NCI-H524 (cell line): Measurements from ENCODE around the gene ZMYND8.
A peak's percentile ranks its signal among the peaks of the same experiment; 100 is the strongest.

Experiments used
- DNase-seq, 2 experiments: peaks; one replicate each; lab custom pipeline; 2025; lab: John Stamatoyannopoulos, UW

Gene ZMYND8

GRCh38 chr20:47353692-47354463 is 2.6 kb downstream of the ZMYND8 start:
- DNase-seq = no peak

GRCh38 chr20:47353239-47353691 is 3.2 kb downstream of the ZMYND8 start:
- no peak for DNase-seq

GRCh38 chr20:47352332-47353238 is 3.9 kb downstream of the ZMYND8 start:
- peak in 1 of 2 experiments; percentile 27 for DNase-seq

DNA sequence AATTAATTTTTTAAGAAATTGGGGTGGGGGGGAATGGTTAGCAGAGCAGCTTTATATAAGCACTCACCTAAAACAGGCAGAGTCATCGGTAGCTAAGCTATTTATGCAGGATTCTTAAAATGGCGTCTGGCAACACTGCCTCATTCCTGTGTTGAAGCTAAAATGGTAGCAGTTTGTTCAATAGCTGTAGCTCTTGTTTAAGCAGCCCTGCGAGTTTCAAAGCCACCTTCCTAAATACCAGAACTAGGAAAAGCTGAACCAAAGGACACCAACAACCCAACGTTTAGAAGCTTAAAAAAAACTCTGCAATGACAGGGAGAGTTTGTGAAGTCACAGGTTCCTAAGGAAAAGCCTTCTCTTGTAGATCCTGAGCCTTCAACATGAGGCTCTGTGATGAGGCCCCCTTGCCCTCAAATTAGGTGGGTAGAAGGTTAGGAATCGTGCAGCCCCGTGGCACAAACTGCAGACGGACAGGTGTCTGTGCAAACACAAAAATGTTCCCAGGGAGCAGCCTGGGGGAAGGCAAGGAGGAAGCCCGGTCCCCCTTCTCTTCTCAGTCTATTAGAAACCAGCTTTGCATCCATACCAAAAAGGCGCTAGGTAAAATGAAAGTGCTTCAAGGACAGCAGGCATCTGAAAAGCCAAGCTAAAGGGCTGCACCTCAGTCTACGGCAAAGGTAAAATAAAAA is 4.7 kb downstream of the ZMYND8 start:
- peak in 1 of 2 experiments; percentile 55 for DNase-seq

- DNase-seq = no peak
Observed at GRCh38 chr20:47350691-47351545, 5.6 kb downstream of the ZMYND8 start.

- no peak for DNase-seq
Observed at GRCh38 chr20:47350181-47350550, 6.3 kb downstream of the ZMYND8 start.

GRCh38 chr20:47349365-47350180 is 6.9 kb downstream of the ZMYND8 start:
- no peak for DNase-seq

- no peak for DNase-seq
Observed at GRCh38 chr20:47348539-47349142, 7.9 kb downstream of the ZMYND8 start.

DNA sequence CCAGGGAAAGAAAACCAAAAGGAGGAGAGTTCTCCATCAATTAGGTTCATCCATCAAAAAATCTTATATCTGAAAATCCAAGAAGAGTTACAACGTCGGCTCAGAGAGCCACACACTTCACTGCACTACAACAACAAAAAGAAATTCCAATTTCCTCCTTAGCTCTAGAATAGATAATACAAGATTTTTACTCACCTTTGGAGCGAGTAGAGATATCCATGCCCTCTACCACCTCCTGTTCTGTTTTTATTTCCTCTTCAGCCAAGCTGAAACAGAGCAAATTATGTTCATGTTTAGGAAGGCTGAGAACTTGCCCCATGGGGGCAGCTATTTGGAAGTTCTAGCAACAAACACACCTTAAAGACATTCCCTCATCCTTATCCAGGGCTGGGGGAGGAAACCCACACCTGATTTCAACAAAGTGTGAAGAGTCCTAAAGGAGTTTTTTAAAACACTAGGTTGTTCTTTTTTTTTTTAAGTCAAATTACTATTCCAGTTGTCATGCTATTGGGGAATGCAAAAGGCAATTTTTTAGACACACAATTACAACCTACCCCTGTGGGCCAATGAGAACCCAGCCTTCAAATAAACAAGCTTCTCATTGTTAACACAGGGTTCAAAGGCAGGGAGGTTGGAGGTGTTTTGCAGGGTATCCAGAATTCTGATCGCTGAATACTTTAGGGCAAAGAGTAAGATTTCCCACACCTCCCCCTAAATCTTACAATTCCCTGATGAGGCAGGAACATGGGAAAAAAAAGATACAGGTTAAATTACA is 8.7 kb downstream of the ZMYND8 start:
- DNase-seq = no peak

DNA sequence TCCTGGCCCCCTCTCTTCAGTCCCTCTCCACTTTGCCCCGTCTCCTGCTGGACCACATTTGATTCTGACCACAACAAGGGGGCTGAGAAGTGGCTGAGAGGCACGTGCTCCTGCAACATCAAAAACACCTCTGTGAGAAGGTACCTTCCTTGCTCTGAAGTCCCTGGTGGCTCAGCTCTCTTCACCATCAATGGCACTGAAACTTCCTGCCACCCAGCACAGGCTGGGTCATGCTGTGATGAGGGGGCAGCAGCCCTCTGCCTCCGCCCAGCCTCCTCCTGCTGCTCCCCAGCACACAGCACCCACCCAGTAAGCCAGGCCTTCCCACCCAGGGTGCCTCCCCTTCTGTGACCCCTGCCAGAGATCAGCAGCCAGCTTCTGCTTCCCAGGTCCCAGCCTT is 10.3 kb downstream of the ZMYND8 start:
- no peak for DNase-seq

DNA sequence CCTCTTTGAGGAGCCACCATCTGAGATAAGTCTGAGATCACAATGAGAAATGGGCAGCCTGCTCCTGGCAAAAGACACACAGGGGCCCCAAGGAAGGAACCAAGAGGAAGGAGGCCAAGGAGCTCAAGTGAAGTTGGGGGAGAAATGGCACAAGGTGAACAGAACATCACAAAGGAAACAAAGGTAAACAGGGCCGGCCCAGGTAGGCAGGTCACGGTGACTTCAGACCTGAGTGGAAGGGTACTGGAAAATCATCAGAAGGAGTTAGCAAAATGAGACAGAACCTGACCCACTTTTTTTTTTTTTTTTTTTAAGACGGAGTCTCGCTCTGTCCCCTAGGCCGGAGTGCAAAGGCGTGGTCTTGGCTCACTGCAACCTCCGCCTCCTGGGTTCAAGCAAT is 11.3 kb downstream of the ZMYND8 start:
- DNase-seq = no peak

GRCh38 chr20:47343007-47343472 is 13.5 kb downstream of the ZMYND8 start:
- no peak for DNase-seq

DNA sequence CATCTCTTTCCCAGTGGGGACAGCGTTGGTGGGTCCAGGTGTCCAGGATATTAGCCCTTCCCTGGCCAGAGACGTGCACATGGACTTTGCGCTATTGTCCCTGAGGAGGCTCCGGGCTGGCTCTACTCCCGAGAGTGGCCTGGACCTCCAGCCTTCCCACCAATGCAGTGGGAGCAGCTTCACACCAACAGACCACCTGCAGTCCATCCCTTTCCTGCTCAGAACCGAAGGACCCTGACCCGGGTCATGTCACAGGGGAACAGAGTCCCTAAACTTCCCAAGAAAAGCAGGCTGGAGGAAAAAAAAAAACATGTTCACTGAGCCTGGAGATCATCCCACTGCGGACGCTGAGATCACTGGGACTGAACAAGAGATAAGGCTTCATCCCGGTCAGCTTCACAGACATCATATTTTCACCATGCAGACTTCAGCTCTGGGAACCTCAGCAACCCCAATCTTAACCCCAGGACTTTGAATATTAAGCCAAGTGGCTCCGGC is 18.3 kb downstream of the ZMYND8 start:
- no peak for DNase-seq

DNA sequence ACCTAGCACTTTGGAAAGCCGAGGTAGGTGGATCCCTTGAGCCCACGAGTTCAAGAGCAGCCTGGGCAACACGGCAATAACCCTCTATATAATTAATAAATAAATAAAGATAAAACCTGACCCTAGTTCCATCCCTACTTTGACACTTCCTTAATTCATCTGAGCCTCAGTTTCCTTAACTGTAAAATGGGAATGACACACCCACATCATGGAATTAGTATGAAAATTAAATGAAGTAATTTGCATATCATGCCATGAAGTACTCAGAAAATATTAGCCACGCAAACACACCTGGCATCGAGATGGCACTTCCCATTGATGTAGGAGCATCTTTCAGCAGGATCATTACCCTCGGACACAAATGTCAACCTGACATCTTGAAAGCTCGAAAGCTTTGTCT is 19.1 kb downstream of the ZMYND8 start:
- DNase-seq = no peak

DNA sequence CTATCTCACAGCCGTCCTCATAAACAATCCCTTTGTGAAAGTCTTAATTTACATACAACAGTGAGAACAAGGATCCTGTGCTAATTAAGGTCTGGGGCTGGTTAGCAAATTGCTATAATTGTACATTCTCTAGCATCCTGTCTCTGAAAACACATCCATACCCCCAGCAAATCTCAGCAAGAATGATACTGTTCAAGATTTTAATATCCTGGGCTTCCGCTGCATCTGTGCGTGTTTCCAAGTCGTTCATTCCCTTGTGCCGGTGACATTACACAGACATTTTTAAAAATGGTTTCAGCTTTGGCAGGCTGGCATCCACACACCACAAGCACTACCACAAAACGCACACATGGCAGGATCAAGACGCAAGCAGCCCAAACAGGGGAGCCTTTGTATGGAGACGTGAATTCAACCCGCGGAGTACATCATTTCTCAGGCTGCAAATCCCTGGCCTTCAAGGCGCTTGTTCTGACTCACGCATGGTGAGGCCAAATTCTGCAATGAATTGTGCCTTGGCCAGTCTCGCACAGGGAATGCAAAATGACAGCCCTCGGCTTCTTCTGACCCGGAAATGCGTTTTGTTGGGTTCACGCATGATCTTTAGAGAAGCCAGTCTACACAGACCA is 20.3 kb downstream of the ZMYND8 start:
- DNase-seq = no peak

DNA sequence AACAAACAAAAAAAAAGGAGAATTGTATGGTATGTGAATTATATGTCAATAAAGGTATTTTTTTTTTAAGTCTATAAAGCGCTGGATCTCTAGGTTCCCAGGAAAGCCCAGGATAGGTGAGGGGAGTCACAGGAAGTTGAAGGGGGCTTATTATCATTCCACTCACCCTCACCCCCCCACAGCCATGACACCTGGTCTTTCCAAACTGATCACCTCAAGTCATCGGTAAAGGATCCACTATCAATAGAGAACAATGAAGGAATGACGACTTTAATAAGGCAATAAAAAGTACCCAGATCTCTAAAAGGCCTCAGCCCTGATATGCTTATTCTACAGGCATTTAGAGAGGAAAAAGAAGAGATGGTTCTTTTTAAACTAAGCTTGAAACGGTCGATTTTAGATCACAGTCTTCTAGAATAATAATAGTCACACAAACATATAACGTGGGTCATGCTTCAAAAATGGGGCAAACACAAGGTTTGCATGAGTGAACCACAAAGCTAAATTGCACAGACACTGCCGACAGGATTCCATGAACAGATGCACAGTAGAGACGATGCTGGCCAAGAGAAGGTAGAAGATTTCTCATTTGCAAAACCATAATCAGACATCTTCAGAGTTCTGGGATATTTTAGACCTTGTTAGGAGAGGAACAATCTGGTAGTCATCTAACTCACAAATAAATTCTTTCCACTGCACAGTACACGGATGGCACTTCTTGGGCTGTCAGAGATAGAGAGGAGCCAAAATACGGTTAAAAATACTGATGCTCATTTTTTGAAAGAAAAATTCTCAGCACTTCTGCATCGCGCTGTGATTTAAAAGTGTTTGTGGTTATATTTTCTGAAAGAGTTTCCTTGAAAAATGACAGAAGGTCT is 21.0 kb downstream of the ZMYND8 start:
- DNase-seq = no peak

DNA sequence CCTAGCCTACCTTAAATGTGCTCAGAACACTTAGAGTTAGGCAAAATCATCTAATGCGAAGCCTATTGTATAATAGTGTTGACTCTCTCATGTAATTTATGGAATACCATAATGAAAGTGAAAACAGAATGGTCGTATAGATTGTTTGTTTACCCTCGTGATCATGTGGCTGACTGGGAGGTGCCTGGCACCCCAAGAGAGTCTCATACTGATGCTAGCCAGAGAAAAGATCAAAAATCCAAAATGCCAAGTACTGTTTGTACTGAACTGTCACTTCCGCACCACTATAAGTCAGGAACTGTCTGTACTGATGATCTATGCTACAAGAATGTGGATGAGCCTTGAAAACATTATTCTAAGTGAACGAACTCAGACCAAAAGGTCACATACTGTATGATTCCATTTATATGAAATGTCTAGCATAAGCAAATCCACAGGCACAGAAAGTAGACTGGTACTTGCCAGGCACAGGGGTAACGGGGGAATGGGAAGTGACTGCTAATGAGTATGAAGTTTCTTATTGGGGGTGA is 22.4 kb downstream of the ZMYND8 start:
- no peak for DNase-seq
